LNCAP (cell line): Measurements from ENCODE around the gene CYP19A1.

ENCODE experiments used
- TF ChIP-seq, protein P1 (sequence below): fragments of 450-650 bp; IDR thresholded peaks from 2 replicates; pipeline ENCODE4 v1.5.1; 2017; ENCODE audit warnings: mild to moderate bottlenecking

The CYP19A1 gene

DNA sequence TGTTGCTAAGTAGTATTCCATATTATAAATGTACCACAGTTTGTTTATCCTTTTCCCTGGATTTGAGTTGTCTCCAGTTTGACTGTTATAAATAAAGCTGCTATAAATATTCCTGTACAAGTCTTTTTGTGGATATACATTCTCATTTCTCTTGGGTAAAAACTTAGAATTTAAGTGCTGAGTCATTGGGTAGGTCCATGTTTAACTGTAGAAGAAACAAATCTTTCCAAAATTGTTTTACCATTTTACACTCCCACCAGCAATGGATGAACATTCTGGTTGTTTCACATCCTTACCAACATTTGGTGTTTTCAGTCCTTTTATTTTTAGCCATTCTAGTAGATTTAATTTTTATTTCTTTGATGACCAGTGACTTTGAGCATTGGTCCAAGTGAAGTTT is 169.7 kb downstream of the CYP19A1 start:
- TF ChIP-seq, protein P1, sequence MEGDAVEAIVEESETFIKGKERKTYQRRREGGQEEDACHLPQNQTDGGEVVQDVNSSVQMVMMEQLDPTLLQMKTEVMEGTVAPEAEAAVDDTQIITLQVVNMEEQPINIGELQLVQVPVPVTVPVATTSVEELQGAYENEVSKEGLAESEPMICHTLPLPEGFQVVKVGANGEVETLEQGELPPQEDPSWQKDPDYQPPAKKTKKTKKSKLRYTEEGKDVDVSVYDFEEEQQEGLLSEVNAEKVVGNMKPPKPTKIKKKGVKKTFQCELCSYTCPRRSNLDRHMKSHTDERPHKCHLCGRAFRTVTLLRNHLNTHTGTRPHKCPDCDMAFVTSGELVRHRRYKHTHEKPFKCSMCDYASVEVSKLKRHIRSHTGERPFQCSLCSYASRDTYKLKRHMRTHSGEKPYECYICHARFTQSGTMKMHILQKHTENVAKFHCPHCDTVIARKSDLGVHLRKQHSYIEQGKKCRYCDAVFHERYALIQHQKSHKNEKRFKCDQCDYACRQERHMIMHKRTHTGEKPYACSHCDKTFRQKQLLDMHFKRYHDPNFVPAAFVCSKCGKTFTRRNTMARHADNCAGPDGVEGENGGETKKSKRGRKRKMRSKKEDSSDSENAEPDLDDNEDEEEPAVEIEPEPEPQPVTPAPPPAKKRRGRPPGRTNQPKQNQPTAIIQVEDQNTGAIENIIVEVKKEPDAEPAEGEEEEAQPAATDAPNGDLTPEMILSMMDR = no peak

DNA sequence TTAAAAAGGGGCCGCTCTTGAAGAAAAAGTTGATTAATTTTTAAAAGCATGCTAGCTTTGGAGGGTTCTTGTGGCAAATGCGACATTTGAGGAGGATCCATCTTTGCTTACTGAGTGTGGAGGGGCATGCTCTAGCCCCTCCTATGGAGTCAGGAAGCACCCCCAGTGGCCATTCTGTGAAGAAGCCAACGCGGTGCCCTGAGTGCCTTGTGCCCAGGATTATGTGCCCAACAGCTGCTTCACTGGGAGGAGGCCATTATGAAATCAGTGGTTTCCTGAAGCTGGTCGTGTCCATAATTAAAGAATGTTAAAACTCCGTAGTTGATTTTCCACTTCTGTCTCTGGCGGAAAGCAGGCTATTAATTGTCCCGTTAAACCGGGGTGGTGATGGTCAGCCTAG is 174.6 kb downstream of the CYP19A1 start:
- TF ChIP-seq, protein P1 = no peak

DNA sequence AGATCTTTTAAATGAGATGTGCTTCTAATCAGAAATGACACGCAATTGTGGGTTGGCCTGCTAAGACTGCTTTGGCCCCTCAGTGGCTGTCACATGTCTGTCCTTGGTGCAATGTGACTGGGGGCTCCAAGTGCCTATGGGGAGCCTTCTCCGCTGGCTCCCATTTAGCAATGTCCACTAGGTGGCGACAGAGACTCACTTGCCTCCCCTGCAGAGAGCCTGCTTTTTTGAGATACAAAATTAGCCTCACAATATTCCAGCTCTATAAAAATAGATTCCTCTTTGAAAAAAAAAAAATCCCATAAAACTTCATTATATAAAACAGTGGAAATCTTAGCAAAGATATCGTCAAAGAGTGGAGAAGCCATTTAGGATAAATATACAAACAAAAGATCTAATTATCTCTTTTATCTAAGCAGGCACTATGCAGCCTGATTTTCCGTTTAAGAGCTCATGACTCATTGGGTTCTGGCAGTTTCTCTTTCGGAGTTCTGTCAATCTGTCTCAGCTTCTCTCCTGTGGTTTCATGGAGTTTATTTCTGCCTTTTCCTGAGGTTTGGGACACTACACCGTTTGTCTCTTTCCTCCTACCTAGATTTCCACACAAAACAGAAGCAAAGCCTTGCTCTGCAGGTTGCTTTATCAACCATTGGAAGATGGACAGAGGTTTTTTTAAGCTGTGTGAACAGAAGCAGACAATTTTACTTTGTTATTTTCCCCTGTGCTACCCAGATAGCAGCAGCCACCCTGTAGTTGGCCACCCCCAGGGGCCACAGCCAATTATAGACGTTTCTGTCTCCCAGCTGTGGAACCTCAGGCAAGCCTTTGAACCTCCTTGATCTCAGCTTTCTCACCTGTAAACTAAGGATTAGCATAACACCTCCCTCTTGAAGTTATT is 175.3 kb downstream of the CYP19A1 start:
- TF ChIP-seq, protein P1 = peak; percentile 97

DNA sequence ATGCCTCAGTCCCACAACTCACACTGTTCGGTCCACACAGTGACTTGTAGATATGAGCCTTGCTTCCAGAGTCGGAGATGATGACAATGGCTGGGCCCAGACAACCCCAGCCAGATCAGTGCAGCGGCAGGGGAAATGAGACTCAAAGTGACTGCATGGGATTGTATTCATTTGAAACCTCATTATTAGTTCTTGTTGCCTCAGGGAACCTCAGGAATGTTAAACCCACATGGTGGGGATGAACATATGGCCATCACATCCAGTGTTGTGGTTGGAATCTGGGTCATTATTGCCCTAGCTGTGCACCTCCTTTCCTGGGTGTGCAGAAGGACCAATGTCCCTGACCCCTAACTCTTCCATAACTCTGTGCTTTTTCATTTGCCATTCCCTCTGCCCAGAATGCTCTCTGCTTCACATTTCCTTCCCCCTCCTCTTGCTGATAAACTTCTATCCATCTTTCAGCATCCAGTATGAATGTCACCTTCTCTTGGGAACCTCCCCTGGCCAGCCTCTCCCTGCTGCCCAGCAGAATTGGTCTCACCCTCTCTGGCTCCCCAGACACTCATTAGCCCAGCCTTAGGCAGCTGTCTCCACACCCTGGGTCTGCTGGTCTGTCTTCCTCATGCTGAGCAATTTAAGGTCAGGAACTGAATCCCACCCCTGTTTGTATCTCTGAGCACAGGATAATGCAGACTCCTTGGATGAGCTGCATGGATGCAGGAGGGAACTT is 176.7 kb downstream of the CYP19A1 start:
- TF ChIP-seq, protein P1 = no peak

DNA sequence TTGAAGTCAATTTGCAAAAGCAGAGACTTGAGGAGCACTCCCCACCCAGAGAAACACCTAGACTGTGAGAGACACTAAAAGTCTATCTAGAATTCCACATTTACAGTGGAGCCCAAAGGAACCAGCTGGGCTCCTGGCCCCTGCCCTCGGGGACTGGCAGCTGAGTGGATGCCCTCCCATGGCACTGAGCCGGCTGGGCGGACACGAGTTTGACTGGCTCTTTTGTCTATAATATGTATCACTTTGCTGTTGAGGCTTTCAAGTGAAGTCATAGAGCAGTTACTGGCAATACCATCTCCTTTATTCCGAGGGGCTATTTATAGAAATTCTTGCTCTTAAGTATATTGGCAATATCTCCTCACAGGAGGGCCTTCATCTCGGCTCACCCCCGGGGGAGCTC is 177.9 kb downstream of the CYP19A1 start:
- TF ChIP-seq, protein P1 = no peak
